Glutamatergic neuron (in vitro differentiated cells): Measurements from ENCODE around the gene PTGES2. TPM values are rescaled to one million over a fixed set of nuclear protein-coding genes. Genes with fewer than 3 reads are reported as not detected.

ENCODE experiments used
- DNase-seq: peaks from one replicate; pipeline ENCODE4 v3.0.0; 2022
- H3K27ac Mint-ChIP-seq: one replicate; pipeline ENCODE4 v1.8.0; 2020; ENCODE audit warnings: mild to moderate bottlenecking, mixed read lengths, inconsistent platforms; ENCODE audit not compliant: unreplicated experiment
- H3K27me3 Mint-ChIP-seq: one replicate; pipeline ENCODE4 v1.8.0; 2020; ENCODE audit warnings: mild to moderate bottlenecking, moderate library complexity, mixed read lengths, inconsistent platforms; ENCODE audit not compliant: unreplicated experiment
- H3K36me3 Mint-ChIP-seq: one replicate; pipeline ENCODE4 v1.8.0; 2020; ENCODE audit warnings: mild to moderate bottlenecking, mixed read lengths, inconsistent platforms; ENCODE audit not compliant: unreplicated experiment
- H3K4me1 Mint-ChIP-seq: one replicate; pipeline ENCODE4 v1.8.0; 2020; ENCODE audit warnings: mild to moderate bottlenecking, low read depth, mixed read lengths, inconsistent platforms; ENCODE audit not compliant: unreplicated experiment
- H3K4me3 Mint-ChIP-seq: one replicate; pipeline ENCODE4 v1.8.0; 2020; ENCODE audit warnings: mild to moderate bottlenecking, mixed read lengths, inconsistent platforms; ENCODE audit not compliant: unreplicated experiment
- H3K9me3 Mint-ChIP-seq: one replicate; pipeline ENCODE4 v1.8.0; 2020; ENCODE audit warnings: mild to moderate bottlenecking, moderate library complexity, mixed read lengths, inconsistent platforms; ENCODE audit not compliant: unreplicated experiment
- total RNA-seq: library from RNA; stranded (reverse); fragmentation: NEBNext Ultra II Directional; extraction: Animal tissue kit (Norgen Biotek cat#: 25700); gene quantifications from one replicate; pipeline ENCODE4 v1.2.1, GENCODE V29; 2021; ENCODE audit not compliant: unreplicated experiment
- TF ChIP-seq, protein P1 (sequence below): fragments of 200-600 bp; sonication (generic); IDR thresholded peaks from one replicate; pipeline ENCODE4 v1.5.0; 2021; ENCODE audit not compliant: partially characterized antibody, unreplicated experiment

Gene PTGES2
- total RNA-seq, 1 donor from 2014 or later, result 85.1 TPM

GRCh38 chr9:128128836-128129590 is 1.5 kb upstream of the PTGES2 start:
- Mint-ChIP-seq H3K27me3 (peaks cover 11% of the 10 kb centered on the region), H3K4me3 (peak overlapping the region; percentile 92), H3K4me1 (peaks cover 37% of the 10 kb centered on the region), H3K27ac (peak overlapping the region; percentile 84), H3K9me3 (peaks cover 19% of the 10 kb centered on the region), H3K36me3 (peaks cover 6% of the 10 kb centered on the region)
- TF ChIP-seq, protein P1, sequence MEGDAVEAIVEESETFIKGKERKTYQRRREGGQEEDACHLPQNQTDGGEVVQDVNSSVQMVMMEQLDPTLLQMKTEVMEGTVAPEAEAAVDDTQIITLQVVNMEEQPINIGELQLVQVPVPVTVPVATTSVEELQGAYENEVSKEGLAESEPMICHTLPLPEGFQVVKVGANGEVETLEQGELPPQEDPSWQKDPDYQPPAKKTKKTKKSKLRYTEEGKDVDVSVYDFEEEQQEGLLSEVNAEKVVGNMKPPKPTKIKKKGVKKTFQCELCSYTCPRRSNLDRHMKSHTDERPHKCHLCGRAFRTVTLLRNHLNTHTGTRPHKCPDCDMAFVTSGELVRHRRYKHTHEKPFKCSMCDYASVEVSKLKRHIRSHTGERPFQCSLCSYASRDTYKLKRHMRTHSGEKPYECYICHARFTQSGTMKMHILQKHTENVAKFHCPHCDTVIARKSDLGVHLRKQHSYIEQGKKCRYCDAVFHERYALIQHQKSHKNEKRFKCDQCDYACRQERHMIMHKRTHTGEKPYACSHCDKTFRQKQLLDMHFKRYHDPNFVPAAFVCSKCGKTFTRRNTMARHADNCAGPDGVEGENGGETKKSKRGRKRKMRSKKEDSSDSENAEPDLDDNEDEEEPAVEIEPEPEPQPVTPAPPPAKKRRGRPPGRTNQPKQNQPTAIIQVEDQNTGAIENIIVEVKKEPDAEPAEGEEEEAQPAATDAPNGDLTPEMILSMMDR, result no peak
- DNase-seq, result peak; percentile 52

GRCh38 chr9:128127990-128128835 is 684 bp upstream of the PTGES2 start:
- H3K27me3 Mint-ChIP-seq, result peaks cover 9% of the 10 kb centered on the region
- H3K9me3 Mint-ChIP-seq, result peaks cover 17% of the 10 kb centered on the region
- peaks cover 29% of the 10 kb centered on the region for H3K4me1 Mint-ChIP-seq
- no peaks in the 10 kb centered on the region for H3K36me3 Mint-ChIP-seq
- peak overlapping the region; percentile 98 for H3K27ac Mint-ChIP-seq
- peak; percentile 88 for DNase-seq
- TF ChIP-seq, protein P1, result no peak
- peak overlapping the region; percentile 97 for H3K4me3 Mint-ChIP-seq

GRCh38 chr9:128125580-128126354 is 1.8 kb downstream of the PTGES2 start:
- Mint-ChIP-seq H3K27me3 (peaks cover 5% of the 10 kb centered on the region), H3K4me1 (peaks cover 14% of the 10 kb centered on the region), H3K9me3 (peaks cover 11% of the 10 kb centered on the region), H3K4me3 (peak overlapping the region; percentile 75), H3K27ac (peak overlapping the region; percentile 8), H3K36me3 (no peaks in the 10 kb centered on the region)
- DNase-seq, result peak; percentile 27
- TF ChIP-seq, protein P1, result no peak

DNA sequence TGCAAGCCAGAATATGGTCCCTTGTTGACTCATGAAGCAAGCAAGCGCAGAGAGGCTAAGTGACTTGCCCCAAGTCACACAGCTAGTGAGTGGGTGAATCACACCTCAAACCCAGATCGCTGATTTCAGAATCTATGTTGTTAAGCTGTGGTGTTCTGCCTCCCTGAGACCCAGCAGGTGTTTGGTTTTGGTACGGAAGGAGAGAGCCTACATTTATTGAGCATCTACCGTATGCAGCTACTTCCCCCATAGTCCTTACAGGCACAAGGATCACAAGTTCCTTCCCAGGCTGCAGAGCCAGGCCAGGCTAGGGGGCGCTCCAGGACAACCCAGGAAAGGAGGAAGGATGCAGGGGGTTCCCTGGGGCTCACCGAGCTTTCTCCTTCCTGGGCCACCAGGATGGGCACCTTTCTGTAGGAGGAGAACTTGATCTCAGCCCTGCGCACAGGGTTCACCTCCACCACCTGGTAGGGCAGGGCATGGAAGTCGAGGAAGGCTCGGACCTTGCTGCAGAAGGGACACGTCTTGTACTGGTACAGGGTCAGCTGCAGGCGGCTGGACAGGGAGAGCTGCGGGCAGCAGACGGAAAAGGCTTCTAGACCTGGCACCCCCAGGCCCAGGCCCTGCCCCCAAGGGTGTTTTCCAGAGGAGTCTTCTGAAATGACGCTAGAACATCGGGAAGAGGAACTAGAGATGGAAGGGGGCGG is 2.5 kb downstream of the PTGES2 start:
- no peaks in the 10 kb centered on the region for H3K36me3 Mint-ChIP-seq
- peaks cover 5% of the 10 kb centered on the region for H3K27me3 Mint-ChIP-seq

More for the DNA sequence above, 2.5 kb downstream of the PTGES2 start:
- peaks cover 11% of the 10 kb centered on the region for H3K9me3 Mint-ChIP-seq
- DNase-seq, result peak; percentile 88
- peaks cover 14% of the 10 kb centered on the region for H3K4me1 Mint-ChIP-seq
- TF ChIP-seq, protein P1, result no peak
- H3K4me3 Mint-ChIP-seq, result no peak overlapping the region
- H3K27ac Mint-ChIP-seq, result no peak overlapping the region
